ENCODE measurements around the gene HOXD11. TPM values are rescaled to one million over a fixed set of nuclear protein-coding genes. Genes with fewer than 3 reads are reported as not detected.
A peak's percentile ranks its signal among the peaks of the same experiment; 100 is the strongest.

HOXD11 gene
- total and polyA plus RNA-seq, 2 donors (not counting 3 experiments of a cell fraction or from before 2014, with no cell fraction given): not detected

DNA sequence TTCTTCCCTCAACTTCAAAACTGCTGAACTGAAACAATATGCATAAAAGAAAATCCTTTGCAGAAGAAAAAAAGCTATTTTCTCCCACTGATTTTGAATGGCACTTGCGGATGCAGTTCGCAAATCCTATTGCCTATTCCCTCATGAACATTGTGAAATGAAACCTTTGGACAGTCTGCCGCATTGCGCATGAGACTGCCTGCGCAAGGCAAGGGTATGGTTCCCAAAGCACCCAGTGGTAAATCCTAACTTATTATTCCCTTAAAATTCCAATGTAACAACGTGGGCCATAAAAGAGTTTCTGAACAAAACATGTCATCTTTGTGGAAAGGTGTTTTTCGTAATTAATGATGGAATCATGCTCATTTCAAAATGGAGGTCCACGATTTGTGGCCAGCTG lies 30.8 kb downstream of the HOXD11 start:
- H4K20me1 ChIP-seq (replicated peaks; ENCODE audit: control insufficient read depth, extremely low read depth, insufficient read depth, low read length): no peaks in the 10 kb centered on the region
- H3K79me2 ChIP-seq (ENCODE audit: control insufficient read depth, insufficient read depth, low read length): peaks cover 61% of the 10 kb centered on the region
- H3K27ac ChIP-seq (ENCODE audit: insufficient read depth, low read depth, low read length): peak overlapping the region; percentile 73
- no peaks in the 10 kb centered on the region for H3K9me1 ChIP-seq (replicated peaks; ENCODE audit: control insufficient read depth, extremely low read depth, insufficient read depth, low read length)
- no peaks in the 10 kb centered on the region for H3K9me3 ChIP-seq (replicated peaks; ENCODE audit: control insufficient read depth, insufficient read depth, low read length)
- peak overlapping the region; percentile 99 for H3K4me2 ChIP-seq (ENCODE audit: insufficient read depth, low read length)
- ChIA-PET CTCF (interaction anchor here (3.1 to 9.3 kb wide), 6 partner anchors 9 to 516 kb away, joined by 8 to 338 read pairs (median 121); partner anchors contain the start of gene HOXD8), POLR2A (interaction anchor here (1.2 kb wide), 1 partner anchor 416 kb away, joined by 3 read pairs; no protein-coding TSS in a partner anchor)
- H3K9ac ChIP-seq (replicated peaks; ENCODE audit: extremely low read depth, insufficient read depth, low read length): peak overlapping the region; percentile 66
- TF ChIP-seq GATA2 (IDR thresholded peaks at IDR 0.05; ENCODE audit: insufficient read depth, insufficient read length, low read depth, low read length) (no peak), EZH2 (IDR thresholded peaks at IDR 0.05; ENCODE audit: borderline replicate concordance, low read depth, low read length, severe bottlenecking) (no peak), JUN (IDR thresholded peaks at IDR 0.05; ENCODE audit: borderline replicate concordance, insufficient read depth, insufficient read length, low read depth) (no peak), MAX (IDR thresholded peaks at IDR 0.05; ENCODE audit: insufficient read depth, insufficient read length) (no peak), FOS (IDR thresholded peaks at IDR 0.05; ENCODE audit: borderline replicate concordance, insufficient read depth, low read length) (no peak), POLR2AphosphoS5 (IDR thresholded peaks at IDR 0.05; ENCODE audit: insufficient read depth, low read depth, low read length) (no peak), MYC (IDR thresholded peaks at IDR 0.05; ENCODE audit: low read depth, low read length) (no peak), POLR2A (IDR thresholded peaks at IDR 0.05; ENCODE audit: low read depth, low read length) (no peak)
- TF ChIP-seq, protein P1, sequence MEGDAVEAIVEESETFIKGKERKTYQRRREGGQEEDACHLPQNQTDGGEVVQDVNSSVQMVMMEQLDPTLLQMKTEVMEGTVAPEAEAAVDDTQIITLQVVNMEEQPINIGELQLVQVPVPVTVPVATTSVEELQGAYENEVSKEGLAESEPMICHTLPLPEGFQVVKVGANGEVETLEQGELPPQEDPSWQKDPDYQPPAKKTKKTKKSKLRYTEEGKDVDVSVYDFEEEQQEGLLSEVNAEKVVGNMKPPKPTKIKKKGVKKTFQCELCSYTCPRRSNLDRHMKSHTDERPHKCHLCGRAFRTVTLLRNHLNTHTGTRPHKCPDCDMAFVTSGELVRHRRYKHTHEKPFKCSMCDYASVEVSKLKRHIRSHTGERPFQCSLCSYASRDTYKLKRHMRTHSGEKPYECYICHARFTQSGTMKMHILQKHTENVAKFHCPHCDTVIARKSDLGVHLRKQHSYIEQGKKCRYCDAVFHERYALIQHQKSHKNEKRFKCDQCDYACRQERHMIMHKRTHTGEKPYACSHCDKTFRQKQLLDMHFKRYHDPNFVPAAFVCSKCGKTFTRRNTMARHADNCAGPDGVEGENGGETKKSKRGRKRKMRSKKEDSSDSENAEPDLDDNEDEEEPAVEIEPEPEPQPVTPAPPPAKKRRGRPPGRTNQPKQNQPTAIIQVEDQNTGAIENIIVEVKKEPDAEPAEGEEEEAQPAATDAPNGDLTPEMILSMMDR (IDR thresholded peaks at IDR 0.05; ENCODE audit: extremely low read depth in 1 of 2, insufficient read depth in 1 of 2, low read depth in 1 of 2, low read length in 2 of 2): no peak
- DNase-seq (ENCODE audit: low read depth, low spot score) (peak; percentile 64), FAIRE-seq (peak; percentile 43)
- intact Hi-C loops (cut with micrococcal nuclease): loop anchor here (1.0 kb wide), 2 partner anchors 9 to 281 kb away; partner anchors contain the start of gene HOXD8
- no peaks in the 10 kb centered on the region for H3K36me3 ChIP-seq (ENCODE audit: control insufficient read depth in 2 of 2, extremely low read depth in 1 of 2, insufficient read depth in 2 of 2, low read length in 2 of 2)
- peaks cover 52% of the 10 kb centered on the region for H3K4me1 ChIP-seq (ENCODE audit: control insufficient read depth, extremely low read depth, insufficient read depth, low read length)
- H2AFZ ChIP-seq (ENCODE audit: low read depth, low read length): no peak overlapping the region
- BruUV-seq (replicated peaks): TSS peak; percentile 24
- H3K27me3 ChIP-seq (ENCODE audit: control insufficient read depth in 2 of 2, insufficient read depth in 2 of 2, low read length in 2 of 2): no peaks in the 10 kb centered on the region
- H3K4me3 ChIP-seq (replicated peaks in 1 of 3; ENCODE audit: insufficient read depth in 1 of 3, low read depth in 1 of 3, low read length in 3 of 3): peak overlapping the region; percentile 73 to 91 (median 86)
- dilution Hi-C loops (cut with MboI; ENCODE audit: extremely low pct_ligation_motif_present, low sequenced_read_pairs): loop anchor here (25.0 kb wide), 1 partner anchor 499 kb away; no protein-coding TSS in a partner anchor

Measured in endothelial cell of umbilical vein (primary cell).